ENCODE results near the gene CATSPERZ.
A peak's percentile ranks its signal among the peaks of the same experiment; 100 is the strongest.
"Not testable (repeated sequence)": the region's sequence is repeated elsewhere in the genome, so short reads cannot be mapped to it uniquely, and the experiment has no call there.

Gene CATSPERZ

GRCh38 chr11:64303109-64304031 lies 3.2 kb downstream of the CATSPERZ start:
- no peak for DNase-seq (ENCODE audit: low read depth in 2 of 3, low spot score in 2 of 3)

- no peak for DNase-seq (ENCODE audit: low read depth in 2 of 3, low spot score in 2 of 3)
These were observed 3.8 kb downstream of the CATSPERZ start for GRCh38 chr11:64304032-64304315.

DNA sequence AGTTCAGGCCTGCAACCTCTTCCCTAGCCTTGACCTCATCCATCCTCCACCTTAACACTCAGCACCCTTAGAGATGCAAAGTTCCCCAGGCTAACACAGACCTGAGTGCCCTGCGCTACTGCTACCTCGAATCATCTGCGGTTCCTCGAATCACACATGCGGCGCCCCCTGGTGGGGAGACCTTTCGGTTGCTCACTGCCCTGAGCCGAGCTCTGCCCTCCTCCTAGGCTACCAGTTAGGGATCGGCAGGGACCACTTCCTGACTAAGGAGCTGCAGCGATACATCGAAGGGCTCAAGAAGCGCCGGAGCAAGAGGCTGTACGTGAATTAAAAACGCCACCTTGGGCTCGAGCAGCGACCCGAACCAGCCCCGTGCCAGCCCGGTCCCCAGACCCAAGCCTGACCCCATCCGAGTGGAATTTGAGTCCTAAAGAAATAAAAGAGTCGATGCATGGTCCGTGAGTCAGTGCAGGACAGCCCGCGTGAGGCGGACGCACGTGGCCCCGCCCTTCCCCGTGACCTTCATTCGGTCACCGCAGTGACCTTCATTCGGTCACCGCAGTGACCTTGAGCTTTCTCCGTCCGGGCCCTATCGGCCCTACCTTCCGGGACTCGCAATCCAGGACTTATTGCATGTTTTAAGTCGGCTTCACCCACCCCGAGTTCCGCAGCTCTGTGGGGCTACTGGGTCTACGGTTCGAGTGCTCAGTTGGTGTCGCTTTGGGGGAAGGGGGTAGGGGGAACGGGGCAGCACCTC lies 4.3 kb downstream of the CATSPERZ start:
- peak; percentile 84 to 98 (median 97) for DNase-seq (ENCODE audit: low read depth in 2 of 3, low spot score in 2 of 3)

DNA sequence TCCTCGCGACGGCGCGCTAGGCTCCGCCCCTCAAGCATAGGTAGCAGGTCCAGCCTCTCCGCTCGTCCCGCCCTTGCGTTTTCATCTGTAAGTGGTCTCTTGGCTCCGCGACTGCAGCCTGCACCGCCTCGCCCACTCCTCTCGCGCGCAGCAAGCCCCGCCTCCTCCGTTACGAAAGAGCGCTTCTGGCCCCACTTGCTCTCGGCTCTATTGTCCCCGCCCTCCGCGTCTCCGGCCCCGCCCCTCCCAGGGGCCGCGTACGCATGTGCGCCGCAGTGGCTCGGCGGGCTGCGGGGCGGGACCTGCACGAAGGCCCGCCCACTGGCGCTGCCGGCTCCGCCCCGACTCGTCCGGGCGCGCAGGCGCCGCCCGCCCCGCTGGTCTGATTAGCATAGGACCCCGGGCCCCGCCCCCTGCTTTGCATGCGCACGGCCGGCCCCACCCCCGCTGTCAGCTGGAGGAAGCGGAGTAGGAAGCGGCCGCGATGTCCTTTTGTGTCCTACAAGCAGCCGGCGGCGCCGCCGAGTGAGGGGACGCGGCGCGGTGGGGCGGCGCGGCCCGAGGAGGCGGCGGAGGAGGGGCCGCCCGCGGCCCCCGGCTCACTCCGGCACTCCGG lies 5.0 kb downstream of the CATSPERZ start, which contains the start of gene ESRRA:
Gene ESRRA, plus strand, starts transcription at position 450 of the 616 bp plus-strand sequence. CDS start 1,656 bp downstream, outside the sequence.
- DNase-seq (ENCODE audit: low read depth in 2 of 3, low spot score in 2 of 3) = peak; percentile 98 to 100 (median 99)

DNA sequence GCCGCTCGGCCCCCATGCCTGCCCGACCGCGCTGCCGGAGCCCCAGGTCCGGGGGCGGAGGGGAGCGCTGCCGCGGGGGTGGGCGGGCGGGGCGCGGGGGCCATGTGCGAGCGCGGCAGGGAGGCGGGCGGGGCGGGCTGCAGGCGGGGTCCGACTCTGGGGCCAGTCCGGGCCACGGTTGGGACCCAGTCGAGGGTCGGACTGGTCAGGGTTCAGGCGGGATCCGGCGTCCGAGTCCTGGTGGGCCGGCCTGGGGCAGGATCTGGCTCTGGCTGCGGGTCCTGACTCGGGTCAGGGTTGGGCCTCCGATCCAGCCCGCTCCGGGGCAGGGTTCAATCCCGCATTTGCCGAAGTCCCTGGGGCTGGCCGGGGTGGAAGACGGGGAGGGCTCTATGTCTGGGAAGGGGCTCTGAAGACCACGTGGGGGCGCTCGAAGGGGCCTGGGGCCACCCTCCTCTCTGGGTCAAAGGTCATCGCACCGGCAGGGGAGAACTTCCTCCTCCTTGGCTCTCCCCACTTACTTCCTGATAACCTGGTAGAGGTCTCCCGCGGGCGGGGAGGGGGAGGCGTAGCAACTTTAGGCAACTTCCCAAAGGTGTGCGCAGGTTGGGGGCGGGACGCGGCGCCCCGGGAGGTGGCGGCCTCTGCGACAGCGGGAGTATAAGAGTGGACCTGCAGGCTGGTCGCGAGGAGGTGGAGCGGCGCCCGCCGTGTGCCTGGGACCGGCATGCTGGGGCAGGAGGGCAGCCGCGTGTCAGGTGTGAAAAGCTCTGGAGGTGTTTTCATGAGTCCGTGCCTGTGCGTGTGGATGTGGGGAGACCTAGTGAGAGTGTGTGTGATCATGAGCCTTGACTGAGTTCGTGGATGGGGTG lies 5.8 kb downstream of the CATSPERZ start:
- peak in 2 of 3 experiments; percentile 40 to 41 for DNase-seq (ENCODE audit: low read depth in 2 of 3, low spot score in 2 of 3)

GRCh38 chr11:64306563-64306875 lies 6.4 kb downstream of the CATSPERZ start:
- no peak for DNase-seq (ENCODE audit: low read depth in 2 of 3, low spot score in 2 of 3)

DNA sequence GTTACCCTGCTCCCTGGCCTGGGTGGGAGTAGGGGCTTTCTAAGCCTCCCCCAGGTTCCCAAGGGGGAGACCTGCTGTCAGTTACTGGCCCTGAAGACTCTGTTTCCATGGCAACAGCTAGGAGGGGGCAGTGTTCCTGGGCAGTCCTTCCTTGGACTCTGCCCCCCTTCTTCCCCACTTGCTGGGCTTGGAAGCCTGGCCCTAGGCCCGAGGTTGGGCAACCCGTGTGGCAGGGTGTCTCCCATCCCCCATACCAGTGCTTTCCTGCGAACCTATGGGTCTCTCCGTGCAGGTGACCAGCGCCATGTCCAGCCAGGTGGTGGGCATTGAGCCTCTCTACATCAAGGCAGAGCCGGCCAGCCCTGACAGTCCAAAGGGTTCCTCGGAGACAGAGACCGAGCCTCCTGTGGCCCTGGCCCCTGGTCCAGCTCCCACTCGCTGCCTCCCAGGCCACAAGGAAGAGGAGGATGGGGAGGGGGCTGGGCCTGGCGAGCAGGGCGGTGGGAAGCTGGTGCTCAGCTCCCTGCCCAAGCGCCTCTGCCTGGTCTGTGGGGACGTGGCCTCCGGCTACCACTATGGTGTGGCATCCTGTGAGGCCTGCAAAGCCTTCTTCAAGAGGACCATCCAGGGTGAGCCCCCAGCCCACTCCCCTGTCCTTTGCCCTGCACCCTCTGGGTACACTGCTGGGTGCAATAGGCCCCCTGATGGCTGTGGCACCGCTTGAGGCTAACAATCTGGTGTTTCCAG lies 6.9 kb downstream of the CATSPERZ start:
- no peak for DNase-seq (ENCODE audit: low read depth in 2 of 3, low spot score in 2 of 3)

GRCh38 chr11:64307795-64308194 lies 7.6 kb downstream of the CATSPERZ start:
- DNase-seq (ENCODE audit: low read depth in 2 of 3, low spot score in 2 of 3) = not testable (repeated sequence)

DNA sequence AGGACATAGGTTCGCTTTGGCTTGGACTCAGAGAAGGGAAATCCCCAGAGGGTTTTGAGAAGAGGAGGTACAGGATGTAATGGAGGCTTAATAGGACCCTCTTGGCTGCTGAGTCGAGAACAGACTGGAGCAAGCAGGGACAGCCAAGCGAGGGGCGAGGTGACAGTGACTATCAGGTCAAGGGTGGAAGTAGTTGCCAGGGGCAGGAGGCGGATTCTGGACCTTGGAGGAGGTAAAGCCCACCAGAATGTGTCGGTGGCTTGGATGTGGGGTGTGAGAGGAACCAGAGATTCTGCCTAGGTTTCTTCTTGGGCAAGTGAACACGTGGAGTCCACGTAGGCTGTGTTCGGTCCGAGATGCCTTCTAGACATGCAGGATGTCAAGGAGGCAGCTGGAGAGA lies 12.8 kb downstream of the CATSPERZ start:
- no peak for DNase-seq (ENCODE audit: low read depth in 2 of 3, low spot score in 2 of 3)

DNA sequence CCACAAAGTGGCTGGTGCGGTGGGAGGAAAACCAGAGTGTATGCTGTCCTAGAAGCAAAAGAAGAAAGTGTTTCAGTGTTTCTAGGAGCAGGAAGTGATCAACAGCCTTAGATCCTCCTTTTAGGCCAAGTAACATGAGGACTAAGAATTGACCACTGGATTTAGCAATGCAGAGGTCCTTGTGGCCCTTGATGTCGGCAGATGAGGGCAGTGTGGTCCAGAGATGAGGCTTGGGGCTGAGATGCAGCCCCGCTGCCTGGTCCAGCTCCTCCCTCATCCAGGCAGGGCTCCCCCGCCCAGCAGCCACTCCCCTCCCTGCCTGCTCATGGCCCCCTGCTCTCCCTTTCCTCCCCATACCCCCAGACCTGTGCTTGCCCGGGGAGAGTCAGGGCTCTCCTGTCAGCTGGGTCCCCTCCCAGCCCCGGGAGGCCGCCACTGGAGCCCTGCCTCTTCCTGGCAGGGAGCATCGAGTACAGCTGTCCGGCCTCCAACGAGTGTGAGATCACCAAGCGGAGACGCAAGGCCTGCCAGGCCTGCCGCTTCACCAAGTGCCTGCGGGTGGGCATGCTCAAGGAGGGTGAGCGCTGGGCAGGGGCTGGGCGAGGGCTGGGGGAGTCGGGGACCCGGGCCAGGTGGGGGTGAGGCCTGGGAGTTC lies 13.5 kb downstream of the CATSPERZ start:
- DNase-seq (ENCODE audit: low read depth in 2 of 3, low spot score in 2 of 3) = no peak

DNA sequence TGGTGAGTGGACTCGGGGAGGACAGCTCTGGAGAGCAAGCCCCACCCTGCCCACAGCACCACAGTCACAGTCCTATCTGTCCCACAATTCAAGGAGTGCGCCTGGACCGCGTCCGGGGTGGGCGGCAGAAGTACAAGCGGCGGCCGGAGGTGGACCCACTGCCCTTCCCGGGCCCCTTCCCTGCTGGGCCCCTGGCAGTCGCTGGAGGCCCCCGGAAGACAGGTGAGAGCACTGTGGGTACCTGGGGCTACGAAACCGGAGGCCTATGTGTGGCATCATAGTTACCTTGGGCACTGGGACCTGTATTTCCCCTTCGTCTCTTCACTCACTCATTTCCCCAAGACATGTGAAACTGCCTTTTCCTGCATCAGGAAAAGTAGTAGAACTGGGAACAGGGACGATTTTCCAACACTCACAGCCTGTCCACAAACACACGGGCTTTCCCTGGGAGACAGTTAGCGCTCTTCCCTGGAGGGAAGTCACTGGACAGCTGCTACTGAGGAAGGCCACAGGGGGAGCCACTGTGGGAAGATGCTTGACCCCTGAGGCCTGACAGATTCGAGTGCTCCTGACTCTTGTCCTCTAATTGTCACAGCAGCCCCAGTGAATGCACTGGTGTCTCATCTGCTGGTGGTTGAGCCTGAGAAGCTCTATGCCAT lies 14.1 kb downstream of the CATSPERZ start:
- no peak for DNase-seq (ENCODE audit: low read depth in 2 of 3, low spot score in 2 of 3)

DNA sequence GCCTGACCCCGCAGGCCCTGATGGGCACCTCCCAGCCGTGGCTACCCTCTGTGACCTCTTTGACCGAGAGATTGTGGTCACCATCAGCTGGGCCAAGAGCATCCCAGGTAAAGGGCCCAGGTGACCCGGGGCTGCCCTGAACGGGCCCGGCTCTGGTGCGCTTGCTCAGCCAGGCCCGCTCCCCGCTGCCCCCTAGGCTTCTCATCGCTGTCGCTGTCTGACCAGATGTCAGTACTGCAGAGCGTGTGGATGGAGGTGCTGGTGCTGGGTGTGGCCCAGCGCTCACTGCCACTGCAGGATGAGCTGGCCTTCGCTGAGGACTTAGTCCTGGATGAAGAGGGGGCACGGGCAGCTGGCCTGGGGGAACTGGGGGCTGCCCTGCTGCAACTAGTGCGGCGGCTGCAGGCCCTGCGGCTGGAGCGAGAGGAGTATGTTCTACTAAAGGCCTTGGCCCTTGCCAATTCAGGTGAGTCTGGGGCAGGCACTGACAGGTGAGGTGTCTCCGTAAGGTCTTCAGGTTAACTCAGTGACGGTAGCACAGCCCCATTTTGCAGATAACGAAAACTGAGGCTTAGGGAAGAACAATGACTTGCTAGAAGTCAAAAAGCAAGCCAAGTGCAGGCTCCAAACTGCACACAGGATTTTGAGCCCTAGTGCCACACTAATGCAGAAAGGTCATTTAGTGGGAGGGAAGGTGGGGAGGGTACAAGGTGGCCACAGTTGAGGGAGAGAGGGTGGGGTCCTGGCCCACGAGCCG lies 14.8 kb downstream of the CATSPERZ start:
- DNase-seq (ENCODE audit: low read depth in 2 of 3, low spot score in 2 of 3) = no peak

DNA sequence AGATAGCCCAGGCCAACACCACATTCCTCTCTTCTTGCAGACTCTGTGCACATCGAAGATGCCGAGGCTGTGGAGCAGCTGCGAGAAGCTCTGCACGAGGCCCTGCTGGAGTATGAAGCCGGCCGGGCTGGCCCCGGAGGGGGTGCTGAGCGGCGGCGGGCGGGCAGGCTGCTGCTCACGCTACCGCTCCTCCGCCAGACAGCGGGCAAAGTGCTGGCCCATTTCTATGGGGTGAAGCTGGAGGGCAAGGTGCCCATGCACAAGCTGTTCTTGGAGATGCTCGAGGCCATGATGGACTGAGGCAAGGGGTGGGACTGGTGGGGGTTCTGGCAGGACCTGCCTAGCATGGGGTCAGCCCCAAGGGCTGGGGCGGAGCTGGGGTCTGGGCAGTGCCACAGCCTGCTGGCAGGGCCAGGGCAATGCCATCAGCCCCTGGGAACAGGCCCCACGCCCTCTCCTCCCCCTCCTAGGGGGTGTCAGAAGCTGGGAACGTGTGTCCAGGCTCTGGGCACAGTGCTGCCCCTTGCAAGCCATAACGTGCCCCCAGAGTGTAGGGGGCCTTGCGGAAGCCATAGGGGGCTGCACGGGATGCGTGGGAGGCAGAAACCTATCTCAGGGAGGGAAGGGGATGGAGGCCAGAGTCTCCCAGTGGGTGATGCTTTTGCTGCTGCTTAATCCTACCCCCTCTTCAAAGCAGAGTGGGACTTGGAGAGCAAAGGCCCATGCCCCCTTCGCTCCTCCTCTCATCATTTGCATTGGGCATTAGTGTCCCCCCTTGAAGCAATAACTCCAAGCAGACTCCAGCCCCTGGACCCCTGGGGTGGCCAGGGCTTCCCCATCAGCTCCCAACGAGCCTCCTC lies 15.7 kb downstream of the CATSPERZ start:
- not testable (repeated sequence) for DNase-seq (ENCODE audit: low read depth in 2 of 3, low spot score in 2 of 3)

GRCh38 chr11:64316672-64317324 lies 16.6 kb downstream of the CATSPERZ start:
- DNase-seq (ENCODE audit: low read depth in 2 of 3, low spot score in 2 of 3) = no peak

- DNase-seq (ENCODE audit: low read depth in 2 of 3, low spot score in 2 of 3) = peak; percentile 79 to 91 (median 84)
These were observed 17.3 kb downstream of the CATSPERZ start, which contains the start of gene TRMT112 for GRCh38 chr11:64317325-64317960. TSS of gene TRMT112 (minus strand) at chr11:64317559. CDS start at chr11:64317526, 33 bp downstream.

Data from activated CD8-positive, alpha-beta memory T cell treated with anti-CD3 and anti-CD28 coated beads for 48 hours (primary cell).